Globus pallidus (tissue), 1 donor: ENCODE data around the gene P2RX2.

ENCODE experiments used
- DNase-seq: peaks from one replicate; pipeline ENCODE4 v3.0.0-alpha.2; 2015; ENCODE audit warnings: low spot score

P2RX2 gene

DNA sequence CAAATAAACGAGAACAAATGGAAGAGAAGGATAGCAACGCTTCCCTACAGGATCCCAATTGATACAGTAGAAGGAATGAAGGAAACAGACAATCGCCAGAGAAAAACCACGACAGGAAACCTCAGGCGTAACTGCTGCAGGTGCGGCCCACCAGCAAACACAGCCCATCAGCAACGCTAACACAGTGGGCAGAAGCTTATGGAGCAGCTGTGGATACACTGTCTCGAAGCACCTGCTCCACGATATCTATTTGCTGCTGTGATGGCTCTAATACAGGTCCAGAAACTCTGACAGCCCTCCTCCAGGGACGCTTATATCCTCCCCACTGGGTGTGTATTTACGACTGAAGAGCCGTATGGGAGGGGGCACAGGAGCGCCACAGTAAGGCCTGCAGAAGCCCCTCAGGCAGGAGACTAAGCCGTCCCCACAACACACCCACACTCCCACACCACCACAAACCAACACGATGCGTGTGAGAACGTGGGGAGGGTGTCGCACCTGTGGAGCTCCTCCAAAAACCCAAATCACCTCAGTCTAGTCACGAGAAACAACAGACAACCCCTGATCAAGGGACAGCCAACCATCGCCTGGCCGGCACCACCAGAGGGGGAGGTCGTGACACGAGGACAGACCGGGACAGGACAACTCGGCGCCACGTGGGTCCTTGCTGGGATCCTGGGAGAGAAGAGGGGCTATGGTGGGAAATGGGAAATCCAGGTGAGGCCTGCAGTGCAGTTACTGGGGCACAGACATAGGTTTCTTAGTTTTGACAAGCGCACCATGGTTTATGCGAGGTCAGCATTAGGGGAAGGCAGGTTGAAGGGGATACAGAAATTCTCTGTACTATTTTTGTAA lies 44.6 kb downstream of the P2RX2 start:
- DNase-seq, result no peak

DNA sequence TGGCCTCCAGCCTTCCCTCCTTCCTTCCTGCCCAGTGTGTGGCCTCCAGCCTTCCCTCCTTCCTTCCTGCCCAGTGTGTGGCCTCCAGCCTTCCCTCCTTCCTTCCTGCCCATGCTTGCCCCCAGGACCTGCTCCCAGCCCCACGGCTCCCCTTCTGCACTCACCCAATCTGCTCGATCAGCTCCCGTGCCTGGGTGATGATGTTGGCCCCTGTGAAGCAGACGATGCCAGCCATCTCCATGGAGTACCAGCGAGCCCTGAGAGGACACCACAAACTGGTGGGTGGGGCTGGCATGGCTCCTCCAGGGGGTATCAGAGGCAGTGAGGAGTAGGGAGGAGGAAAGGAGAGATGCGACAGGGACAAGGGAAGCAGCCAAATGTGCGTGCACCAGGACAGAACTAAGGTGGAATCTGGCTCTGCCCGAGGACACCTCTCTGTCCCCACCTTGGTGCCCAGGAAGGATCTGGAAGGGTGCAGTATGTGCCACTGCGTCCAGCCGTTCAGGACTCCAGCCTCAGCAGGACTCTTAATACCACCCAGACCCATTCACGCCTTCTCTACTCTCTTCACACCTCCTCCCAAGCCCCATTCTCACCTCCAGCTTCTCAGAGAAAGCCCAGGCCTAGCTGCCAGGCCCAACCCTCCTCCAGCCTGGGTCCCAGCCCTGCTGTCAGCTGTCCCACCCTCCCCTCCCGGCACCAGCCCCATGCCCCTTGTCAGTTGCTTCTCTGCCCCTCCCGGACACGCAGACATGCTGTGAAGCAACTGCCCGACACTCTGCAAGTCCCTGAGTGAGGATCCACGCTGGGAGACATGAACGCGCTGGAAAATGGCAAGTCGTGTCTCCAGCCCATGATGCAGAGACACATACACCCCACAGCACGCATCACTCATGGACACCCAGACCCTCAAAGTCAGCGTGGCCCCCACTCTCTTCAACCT lies 45.9 kb downstream of the P2RX2 start:
- no peak for DNase-seq

GRCh38 chr12:132665149-132665491 lies 46.5 kb downstream of the P2RX2 start:
- DNase-seq, result no peak

- no peak for DNase-seq
These were observed 47.2 kb downstream of the P2RX2 start for GRCh38 chr12:132665794-132666193.

DNA sequence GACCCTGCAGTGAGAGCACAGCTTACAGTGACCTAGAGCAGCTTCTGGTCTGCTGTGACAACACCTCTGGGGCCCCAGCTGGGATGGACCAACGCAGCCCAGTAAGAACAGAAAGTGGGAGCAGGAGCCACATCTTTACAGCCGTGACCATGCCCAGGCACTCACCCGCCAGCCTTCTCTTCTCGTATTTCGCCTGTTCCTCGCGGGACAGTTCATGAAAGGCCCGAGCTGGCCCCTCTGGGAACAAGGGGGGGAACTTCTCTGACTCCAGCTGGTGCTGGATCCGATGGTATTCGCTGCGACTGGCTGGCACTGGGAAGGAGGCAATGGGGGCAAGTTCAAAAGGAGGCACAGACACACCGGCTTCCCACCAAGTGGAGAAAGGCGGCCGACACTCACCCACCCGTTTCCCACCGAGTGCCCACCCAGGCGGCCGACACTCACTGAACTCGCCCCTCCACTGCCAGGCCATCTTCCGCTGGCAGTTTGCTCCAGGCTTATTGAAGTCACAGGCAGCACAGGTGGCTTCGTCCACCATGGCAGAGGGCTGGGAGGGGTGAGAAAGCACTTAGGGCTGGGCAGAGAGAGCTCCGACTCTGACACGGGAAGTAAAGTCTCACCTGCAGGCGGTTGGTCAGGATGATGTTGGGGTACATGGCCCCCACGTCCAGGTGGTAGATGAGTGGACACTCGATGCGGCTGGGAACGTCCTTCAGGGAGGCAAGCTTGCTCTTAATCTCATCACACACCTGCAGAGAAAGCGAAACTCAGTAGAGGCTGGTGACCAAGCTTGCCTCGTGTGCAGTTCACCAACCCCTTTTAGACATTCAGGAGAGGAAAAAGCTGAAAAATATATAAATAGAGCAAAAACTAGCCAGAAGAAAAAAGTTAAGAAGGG lies 49.9 kb downstream of the P2RX2 start:
- DNase-seq, result no peak

DNA sequence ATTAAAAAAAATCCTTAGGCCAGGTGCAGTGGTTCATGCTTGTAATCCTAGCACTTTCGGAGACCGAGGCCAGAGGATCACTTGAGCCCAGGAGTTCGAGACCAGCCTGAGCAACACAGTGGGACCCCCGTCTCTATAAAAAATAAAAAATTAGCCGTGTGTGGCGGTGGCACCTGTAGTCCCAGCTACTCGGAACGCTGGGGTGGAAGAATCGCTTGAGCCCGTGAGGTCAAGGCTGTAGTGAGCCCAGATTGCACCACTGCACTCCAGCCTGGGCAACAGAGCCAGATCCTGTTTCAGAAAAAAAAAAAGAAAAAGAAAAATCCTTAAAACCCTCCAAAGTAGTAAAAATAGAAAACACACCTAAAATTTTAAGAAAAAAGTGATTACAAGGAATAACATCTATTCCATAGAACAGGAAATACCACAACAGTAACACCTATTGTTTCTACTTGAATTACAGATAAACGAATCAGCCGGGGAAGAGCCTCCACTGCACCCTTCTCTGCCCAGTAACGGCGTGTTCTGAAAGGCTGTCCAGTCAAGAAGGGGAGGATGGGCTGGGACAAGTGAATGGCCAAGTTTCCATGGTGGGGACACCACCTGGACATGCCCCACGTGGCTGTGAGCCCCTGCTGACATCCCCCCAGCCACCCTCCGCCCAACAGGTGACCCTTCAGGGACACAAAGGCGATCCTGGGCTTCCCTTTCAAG lies 50.7 kb downstream of the P2RX2 start:
- no peak for DNase-seq
